A549 (cell line): ENCODE measurements around the gene CPNE4.

Experiments used
- CEBPB ChIP-seq, 2 experiments: fragments of >200 bp in 1 of 2; sonication (Bioruptor Twin) in 1 of 2; formaldehyde crosslinking in 1 of 2; IDR thresholded peaks; 2 replicates each; pipeline ENCODE4 v1.6.1; 2012 to 2016
- CHD4 ChIP-seq: fragments of 200-600 bp; sonication (generic); IDR thresholded peaks from 2 replicates; pipeline ENCODE4 v1.6.1; 2016; ENCODE audit warnings: antibody characterized with exemption, mild to moderate bottlenecking, borderline replicate concordance
- EHF ChIP-seq: fragments of 250-450 bp; sonication (Bioruptor Pico); IDR thresholded peaks from 2 replicates; pipeline ENCODE4 v1.5.0; 2020; ENCODE audit warnings: mild to moderate bottlenecking
- JUNB ChIP-seq: fragments of >200 bp; sonication (Bioruptor Twin); formaldehyde crosslinking; IDR thresholded peaks from 2 replicates; pipeline ENCODE4 v1.6.1; 2016
- KDM1A ChIP-seq: fragments of 200-600 bp; sonication (generic); IDR thresholded peaks from 2 replicates; pipeline ENCODE4 v1.6.1; 2016; ENCODE audit warnings: low read depth, mild to moderate bottlenecking
- MAFK ChIP-seq: fragments of 450-650 bp; IDR thresholded peaks from 2 replicates; pipeline ENCODE4 v1.6.1; 2014; ENCODE audit not compliant: partially characterized antibody
- MAZ ChIP-seq: fragments of 150-350 bp; IDR thresholded peaks from 2 replicates; pipeline ENCODE4 v1.6.1; 2014; ENCODE audit warnings: antibody characterized with exemption, low read depth, low read length, borderline replicate concordance
- POLR2A ChIP-seq: IDR thresholded peaks from 2 replicates; pipeline ENCODE4 v1.6.1; 2012; ENCODE audit warnings: mild to moderate bottlenecking, low read length
- RNF2 ChIP-seq: fragments of 200-600 bp; sonication (generic); IDR thresholded peaks from 2 replicates; pipeline ENCODE4 v1.6.1; 2016; ENCODE audit warnings: low read depth, mild to moderate bottlenecking, antibody characterized with exemption, moderate library complexity, borderline replicate concordance
- TF ChIP-seq, protein P1 (sequence below): fragments of >200 bp; sonication (Bioruptor Twin); formaldehyde crosslinking; IDR thresholded peaks from 3 replicates; pipeline ENCODE4 v1.5.1; 2016
- TF ChIP-seq, protein P2 (sequence below): fragments of 450-650 bp; IDR thresholded peaks from 2 replicates; pipeline ENCODE4 v1.6.1; 2014; ENCODE audit warnings: antibody characterized with exemption

DNA sequence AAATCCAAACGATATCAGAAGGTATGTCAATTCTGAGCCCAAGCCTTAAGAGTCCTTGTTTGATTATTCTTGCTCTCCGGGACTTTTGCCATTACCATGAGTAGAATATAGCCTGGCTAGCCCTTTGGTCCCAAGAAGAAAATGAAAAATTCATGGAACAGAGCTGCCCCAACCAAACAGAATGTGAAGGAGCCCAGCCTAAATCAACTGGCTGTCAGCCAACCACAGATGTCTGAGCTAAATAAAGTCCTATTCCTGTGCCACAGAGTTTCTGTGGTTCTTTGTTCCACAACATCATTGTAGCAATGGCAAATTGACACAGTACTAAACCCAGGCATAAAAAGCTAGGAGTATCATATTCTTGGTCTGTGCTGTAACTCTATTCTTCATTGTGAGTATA, 185.2 kb downstream of the CPNE4 start:
- TF ChIP-seq, protein P1, sequence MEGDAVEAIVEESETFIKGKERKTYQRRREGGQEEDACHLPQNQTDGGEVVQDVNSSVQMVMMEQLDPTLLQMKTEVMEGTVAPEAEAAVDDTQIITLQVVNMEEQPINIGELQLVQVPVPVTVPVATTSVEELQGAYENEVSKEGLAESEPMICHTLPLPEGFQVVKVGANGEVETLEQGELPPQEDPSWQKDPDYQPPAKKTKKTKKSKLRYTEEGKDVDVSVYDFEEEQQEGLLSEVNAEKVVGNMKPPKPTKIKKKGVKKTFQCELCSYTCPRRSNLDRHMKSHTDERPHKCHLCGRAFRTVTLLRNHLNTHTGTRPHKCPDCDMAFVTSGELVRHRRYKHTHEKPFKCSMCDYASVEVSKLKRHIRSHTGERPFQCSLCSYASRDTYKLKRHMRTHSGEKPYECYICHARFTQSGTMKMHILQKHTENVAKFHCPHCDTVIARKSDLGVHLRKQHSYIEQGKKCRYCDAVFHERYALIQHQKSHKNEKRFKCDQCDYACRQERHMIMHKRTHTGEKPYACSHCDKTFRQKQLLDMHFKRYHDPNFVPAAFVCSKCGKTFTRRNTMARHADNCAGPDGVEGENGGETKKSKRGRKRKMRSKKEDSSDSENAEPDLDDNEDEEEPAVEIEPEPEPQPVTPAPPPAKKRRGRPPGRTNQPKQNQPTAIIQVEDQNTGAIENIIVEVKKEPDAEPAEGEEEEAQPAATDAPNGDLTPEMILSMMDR, result no peak
- TF ChIP-seq CHD4 (no peak), CEBPB (IDR thresholded peaks at IDR 0.05) (no peak), EHF (CRISPR knock-in tag) (no peak), RNF2 (no peak), MAZ (no peak), KDM1A (no peak), JUNB (no peak), POLR2A (no peak), MAFK (no peak)
- TF ChIP-seq, protein P2, sequence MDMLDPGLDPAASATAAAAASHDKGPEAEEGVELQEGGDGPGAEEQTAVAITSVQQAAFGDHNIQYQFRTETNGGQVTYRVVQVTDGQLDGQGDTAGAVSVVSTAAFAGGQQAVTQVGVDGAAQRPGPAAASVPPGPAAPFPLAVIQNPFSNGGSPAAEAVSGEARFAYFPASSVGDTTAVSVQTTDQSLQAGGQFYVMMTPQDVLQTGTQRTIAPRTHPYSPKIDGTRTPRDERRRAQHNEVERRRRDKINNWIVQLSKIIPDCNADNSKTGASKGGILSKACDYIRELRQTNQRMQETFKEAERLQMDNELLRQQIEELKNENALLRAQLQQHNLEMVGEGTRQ, result no peak
